Ascending aorta (tissue), 2 donors: ENCODE data around the gene CD180. TPM values are rescaled to one million over a fixed set of nuclear protein-coding genes. Genes with fewer than 3 reads are reported as not detected.

ENCODE experiments used
- DNase-seq, 2 donors: peaks; one replicate each; pipeline ENCODE4 v3.0.0-alpha.2; 2019; ENCODE audit warnings: low spot score in 2 of 2
- H3K27ac ChIP-seq, 2 donors: fragments of 200-600 bp; sonication (generic); one replicate each; pipeline ENCODE4 v1.5.1; 2016 to 2017; ENCODE audit warnings: mild to moderate bottlenecking in 1 of 2
- H3K27me3 ChIP-seq: fragments of 200-600 bp; sonication (generic); one replicate; pipeline ENCODE4 v1.5.1; 2017
- H3K36me3 ChIP-seq, 2 donors: fragments of 200-600 bp; sonication (generic); one replicate each; pipeline ENCODE4 v1.5.1; 2016
- H3K4me1 ChIP-seq, 2 donors: fragments of 200-600 bp; sonication (generic); one replicate each; pipeline ENCODE4 v1.5.1; 2016 to 2017; ENCODE audit warnings: mild to moderate bottlenecking in 1 of 2
- H3K4me3 ChIP-seq, 2 donors: fragments of 200-600 bp; sonication (generic); one replicate each; pipeline ENCODE4 v1.5.1; 2016 to 2017; ENCODE audit warnings: mild to moderate bottlenecking in 1 of 2
- H3K9me3 ChIP-seq, 2 donors: fragments of 200-600 bp; sonication (generic); one replicate each; pipeline ENCODE4 v1.5.1; 2016
- intact Hi-C: fragments of 100-400 bp; cut with DNase I; formaldehyde crosslinking; loops from one replicate; pipeline ENCODE4 v1.15.1; 2023
- total RNA-seq: library from RNA; depleted of rRNA; stranded (reverse); fragments of >200 nt; gene quantifications from one replicate; pipeline ENCODE4 v1.1.0, GENCODE V29; 2016
- TF ChIP-seq, protein P1 (sequence below), 3 experiments: fragments of 200-600 bp in 2 of 3; fragments of 450-650 bp in 1 of 3; sonication (generic) in 2 of 3; IDR thresholded peaks; one replicate each; pipeline ENCODE4 v1.5.1; 2016 to 2019; ENCODE audit warnings: antibody characterized with exemption in 3 of 3, mild to moderate bottlenecking in 1 of 3, moderate library complexity in 1 of 3

The CD180 gene
- total RNA-seq, 1 donor from 2014 or later: 2.3 TPM

DNA sequence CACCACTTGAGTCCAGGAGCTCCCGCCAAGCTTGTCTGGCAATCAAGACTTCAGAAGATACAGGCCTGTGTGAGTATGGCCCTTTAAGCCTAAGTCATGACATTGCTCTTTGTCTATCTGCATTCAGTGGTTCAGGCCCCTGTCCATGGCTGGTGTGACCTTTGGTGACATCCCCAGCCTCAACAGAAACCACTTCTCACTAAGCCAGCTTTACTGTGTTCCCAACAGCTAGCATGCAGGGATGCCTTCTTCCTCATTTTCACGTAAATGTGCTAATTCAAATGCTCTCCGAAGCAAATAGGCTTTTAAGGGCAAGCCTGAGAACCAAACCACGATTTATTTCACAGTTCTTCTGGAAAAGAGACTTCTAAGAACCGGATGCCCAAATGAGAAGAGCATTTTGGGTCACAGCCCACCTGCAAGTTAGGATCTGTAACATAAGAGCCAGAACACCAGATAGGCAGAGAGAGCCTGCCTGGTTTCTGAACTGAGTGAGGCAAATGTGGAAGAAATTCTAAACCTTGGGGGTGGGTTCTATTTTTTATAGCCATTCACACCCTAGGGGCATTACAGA is 14.9 kb downstream of the CD180 start:
- intact Hi-C loops: loop anchor here (2.0 kb wide), 1 partner anchor 27 kb away; no protein-coding TSS in a partner anchor
- Histone ChIP-seq H3K27me3 (no peaks in the 10 kb centered on the region), H3K36me3 (no peaks in the 10 kb centered on the region), H3K27ac (peak overlapping the region; percentile 49 to 83), H3K9me3 (peaks cover 0 to 3% of the 10 kb centered on the region in 2 donors), H3K4me3 (no peak overlapping the region), H3K4me1 (peaks cover 12 to 14% of the 10 kb centered on the region in 2 donors)
- TF ChIP-seq, protein P1, sequence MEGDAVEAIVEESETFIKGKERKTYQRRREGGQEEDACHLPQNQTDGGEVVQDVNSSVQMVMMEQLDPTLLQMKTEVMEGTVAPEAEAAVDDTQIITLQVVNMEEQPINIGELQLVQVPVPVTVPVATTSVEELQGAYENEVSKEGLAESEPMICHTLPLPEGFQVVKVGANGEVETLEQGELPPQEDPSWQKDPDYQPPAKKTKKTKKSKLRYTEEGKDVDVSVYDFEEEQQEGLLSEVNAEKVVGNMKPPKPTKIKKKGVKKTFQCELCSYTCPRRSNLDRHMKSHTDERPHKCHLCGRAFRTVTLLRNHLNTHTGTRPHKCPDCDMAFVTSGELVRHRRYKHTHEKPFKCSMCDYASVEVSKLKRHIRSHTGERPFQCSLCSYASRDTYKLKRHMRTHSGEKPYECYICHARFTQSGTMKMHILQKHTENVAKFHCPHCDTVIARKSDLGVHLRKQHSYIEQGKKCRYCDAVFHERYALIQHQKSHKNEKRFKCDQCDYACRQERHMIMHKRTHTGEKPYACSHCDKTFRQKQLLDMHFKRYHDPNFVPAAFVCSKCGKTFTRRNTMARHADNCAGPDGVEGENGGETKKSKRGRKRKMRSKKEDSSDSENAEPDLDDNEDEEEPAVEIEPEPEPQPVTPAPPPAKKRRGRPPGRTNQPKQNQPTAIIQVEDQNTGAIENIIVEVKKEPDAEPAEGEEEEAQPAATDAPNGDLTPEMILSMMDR (IDR thresholded peaks at IDR 0.05): no peak
- DNase-seq: no peak

DNA sequence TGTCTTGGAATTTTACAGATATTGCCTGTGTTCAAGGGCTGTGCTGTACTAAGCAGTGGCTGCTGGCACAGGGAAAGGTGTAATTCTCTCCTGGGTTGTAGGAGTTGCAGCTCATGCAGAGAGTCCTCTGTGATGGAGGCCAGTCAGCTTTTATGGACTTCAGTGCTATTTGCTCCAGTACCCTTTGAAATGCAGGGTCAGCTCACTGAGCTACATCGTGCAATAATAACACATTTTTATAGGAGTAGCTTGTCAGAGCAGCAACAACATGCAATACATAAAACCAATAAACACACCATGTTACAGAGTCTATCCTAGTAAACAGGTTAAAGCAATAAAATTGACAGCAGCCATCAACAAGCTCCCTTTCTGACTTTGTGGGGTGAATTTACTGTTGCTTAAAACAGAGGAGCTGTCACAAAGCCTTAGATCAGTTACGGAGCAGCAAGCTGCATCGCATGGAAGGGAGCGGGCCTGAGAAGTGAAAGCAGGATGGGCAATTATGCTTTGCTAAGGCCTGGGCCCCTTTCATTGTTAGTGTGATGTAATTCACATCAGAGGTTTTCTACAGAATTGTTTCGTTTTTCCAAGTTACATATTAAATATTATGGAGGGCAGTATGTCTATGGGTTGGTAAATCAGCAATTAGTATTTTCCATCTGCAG is 16.8 kb downstream of the CD180 start:
- Histone ChIP-seq H3K36me3 (no peaks in the 10 kb centered on the region), H3K4me1 (peaks cover 12 to 14% of the 10 kb centered on the region in 2 donors), H3K4me3 (no peak overlapping the region), H3K27me3 (no peaks in the 10 kb centered on the region), H3K9me3 (peaks cover 0 to 3% of the 10 kb centered on the region in 2 donors), H3K27ac (no peak overlapping the region)
- TF ChIP-seq, protein P1 (IDR thresholded peaks at IDR 0.05): no peak
- no peak for DNase-seq
- intact Hi-C loops: no loop called here

DNA sequence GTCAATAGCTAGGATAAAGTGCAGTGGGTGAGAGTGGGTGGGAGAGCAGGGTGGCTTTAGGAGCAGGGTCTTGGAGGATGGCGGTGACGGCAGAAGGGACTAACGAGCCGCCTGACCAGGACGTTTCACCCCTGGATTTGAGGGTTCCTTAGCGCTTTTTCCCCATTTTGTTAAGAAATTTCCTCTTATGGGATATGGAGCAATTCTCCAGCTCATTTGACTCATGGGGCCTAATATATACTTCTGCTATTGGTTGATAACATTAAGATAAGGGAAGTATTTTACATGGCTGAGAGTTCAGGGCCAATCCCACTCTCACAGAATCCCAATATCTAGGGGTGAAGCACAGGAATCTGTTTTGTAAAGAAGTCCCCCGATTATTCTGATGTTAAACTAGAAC is 17.6 kb downstream of the CD180 start:
- DNase-seq: no peak
- TF ChIP-seq, protein P1 (IDR thresholded peaks at IDR 0.05): no peak
- H3K36me3 ChIP-seq: no peaks in the 10 kb centered on the region
- H3K4me3 ChIP-seq: no peak overlapping the region
- intact Hi-C loops: no loop called here
- H3K4me1 ChIP-seq: peaks cover 12 to 14% of the 10 kb centered on the region in 2 donors
- no peak overlapping the region for H3K27ac ChIP-seq
- peaks cover 0 to 3% of the 10 kb centered on the region in 2 donors for H3K9me3 ChIP-seq
- H3K27me3 ChIP-seq: no peaks in the 10 kb centered on the region

DNA sequence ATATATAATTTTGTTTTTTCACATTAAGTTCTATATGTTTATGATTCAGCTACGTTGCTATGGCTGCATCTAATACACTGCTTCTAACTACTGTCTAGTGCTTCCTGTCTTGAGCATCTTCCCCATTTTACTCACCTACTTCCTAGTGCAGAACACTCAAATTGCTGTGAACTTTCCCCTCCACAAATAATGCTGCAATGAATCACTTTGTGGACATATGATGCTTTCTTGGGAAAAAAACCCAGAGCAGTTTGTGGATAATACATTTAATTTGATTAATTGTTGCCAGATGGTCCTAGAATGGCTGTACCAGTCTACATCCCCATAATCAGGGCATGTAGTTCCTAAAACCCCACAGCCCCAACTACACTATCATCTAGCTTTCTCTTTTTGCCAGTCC is 18.5 kb downstream of the CD180 start:
- H3K27me3 ChIP-seq: no peaks in the 10 kb centered on the region
- intact Hi-C loops: no loop called here
- TF ChIP-seq, protein P1 (IDR thresholded peaks at IDR 0.05): no peak
- H3K9me3 ChIP-seq: peaks cover 0 to 3% of the 10 kb centered on the region in 2 donors
- H3K4me1 ChIP-seq: peaks cover 12% of the 10 kb centered on the region in 2 donors
- no peak for DNase-seq
- H3K36me3 ChIP-seq: no peaks in the 10 kb centered on the region
- no peak overlapping the region for H3K4me3 ChIP-seq
- no peak overlapping the region for H3K27ac ChIP-seq

DNA sequence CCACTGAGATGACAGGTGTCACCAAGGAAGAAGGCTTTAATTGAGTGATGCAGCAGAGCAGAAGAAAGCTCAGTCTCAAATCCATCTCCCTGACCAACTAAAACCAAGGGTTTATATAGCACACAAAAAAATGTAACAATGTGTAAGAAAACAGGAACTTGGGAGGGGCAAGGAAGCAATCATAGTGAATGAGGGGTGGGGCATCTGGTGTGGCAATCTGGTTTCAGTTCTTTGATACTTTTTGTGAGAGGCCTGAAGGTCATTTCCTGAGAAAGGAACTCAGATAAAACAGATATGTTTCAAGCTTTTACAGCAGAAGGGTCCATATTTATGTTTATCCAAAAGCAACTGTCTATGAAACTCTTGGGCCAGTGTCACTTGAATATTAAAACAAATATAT is 19.7 kb downstream of the CD180 start:
- no peak overlapping the region for H3K27ac ChIP-seq
- TF ChIP-seq, protein P1 (IDR thresholded peaks at IDR 0.05): no peak
- no peaks in the 10 kb centered on the region for H3K27me3 ChIP-seq
- H3K4me3 ChIP-seq: no peak overlapping the region
- DNase-seq: no peak
- peaks cover 0 to 3% of the 10 kb centered on the region in 2 donors for H3K9me3 ChIP-seq
- H3K36me3 ChIP-seq: no peaks in the 10 kb centered on the region
- peaks cover 3 to 5% of the 10 kb centered on the region in 2 donors for H3K4me1 ChIP-seq
- intact Hi-C loops: no loop called here
